Stomach (tissue), 9 donors: ENCODE data around the gene LMNTD2. TPM values are rescaled to one million over a fixed set of nuclear protein-coding genes. Genes with fewer than 3 reads are reported as not detected.

Experiments
- DNase-seq, 2 donors: peaks; one replicate each; pipeline versions ENCODE4 v3.0.0 to v3.0.0-alpha.2; 2013 to 2019
- H3K27ac ChIP-seq, 5 donors: fragments of 200-600 bp in 4 of 5; sonication (generic) in 4 of 5; one replicate each; pipeline ENCODE4 v1.5.1; 2013 to 2019; ENCODE audit warnings: mild to moderate bottlenecking in 1 of 5, moderate library complexity in 1 of 5
- H3K27me3 ChIP-seq, 3 donors: fragments of 200-600 bp; sonication (generic); one replicate each; pipeline ENCODE4 v1.5.1; 2017 to 2019; ENCODE audit warnings: mixed run types in 1 of 3
- H3K36me3 ChIP-seq, 4 donors: fragments of 200-600 bp; sonication (generic); 1 replicate in 3 of 4; 2 replicates in 1 of 4; pipeline ENCODE4 v1.5.1; 2016 to 2019
- H3K4me1 ChIP-seq, 4 donors: fragments of 200-600 bp; sonication (generic); one replicate each; pipeline ENCODE4 v1.5.1; 2016 to 2019
- H3K4me3 ChIP-seq, 4 donors: fragments of 200-600 bp; sonication (generic) in 3 of 4; one replicate each; pipeline ENCODE4 v1.5.1; 2016 to 2019; ENCODE audit warnings: mild to moderate bottlenecking in 1 of 4
- H3K9me3 ChIP-seq, 4 donors: fragments of 200-600 bp; sonication (generic); one replicate each; pipeline ENCODE4 v1.5.1; 2016 to 2019
- EP300 ChIP-seq: sonication (generic); formaldehyde crosslinking; IDR thresholded peaks from one replicate; pipeline ENCODE4 v1.6.1; 2017; ENCODE audit warnings: antibody characterized with exemption
- POLR2A ChIP-seq, 4 donors: fragments of 450-650 bp; IDR thresholded peaks; one replicate each; pipeline ENCODE4 v1.6.1; 2016; ENCODE audit warnings: antibody characterized with exemption in 4 of 4, control low read depth in 2 of 4, mild to moderate bottlenecking in 1 of 4, moderate library complexity in 1 of 4
- POLR2AphosphoS5 ChIP-seq, 3 donors: sonication (generic); formaldehyde crosslinking; IDR thresholded peaks; one replicate each; pipeline ENCODE4 v1.6.1; 2016; ENCODE audit warnings: antibody characterized with exemption in 3 of 3
- WGBS, 5 donors: extraction: QIAGEN DNeasy Blood & Tissue Kit in 3 of 5; methylation state at CpG; one replicate each; pipeline versions ENCODE4 v1.1.5 to v1.1.7; 2013 to 2018; 5-methylcytosine and 5-hydroxymethylcytosine counted together
- intact Hi-C: fragments of 100-400 bp; cut with DNase I; formaldehyde crosslinking; loops from one replicate; pipeline ENCODE4 v1.15.1; 2023; ENCODE audit warnings: low total_unique reads
- polyA plus RNA-seq, 3 donors: library from polyadenylated mRNA; stranded (reverse); fragments of 200-250 nt; gene quantifications; one replicate each; pipeline ENCODE4 v1.2.3, GENCODE V29; 2013
- total RNA-seq, 5 donors: library from RNA; depleted of rRNA; stranded (reverse); fragments of >200 nt; gene quantifications; one replicate each; pipeline versions ENCODE4 v1.1.0 to v1.2.3, GENCODE V29; 2014 to 2016
- TF ChIP-seq, protein P1 (sequence below), 7 experiments: fragments of 450-650 bp in 4 of 7; fragments of 200-600 bp in 3 of 7; sonication (generic) in 3 of 7; IDR thresholded peaks; one replicate each; pipeline ENCODE4 v1.5.1; 2016 to 2019; ENCODE audit warnings: antibody characterized with exemption in 7 of 7, control low read depth in 2 of 7, mild to moderate bottlenecking in 1 of 7
- donor health status: healthy with polysubstance abuse.
- donor health status: Bipolar disorder and iron deficiency.
- donor health status: healthy.

LMNTD2 gene
- total and polyA plus RNA-seq, 8 donors, result 0.55 to 92.7 (median 8.2) TPM

DNA sequence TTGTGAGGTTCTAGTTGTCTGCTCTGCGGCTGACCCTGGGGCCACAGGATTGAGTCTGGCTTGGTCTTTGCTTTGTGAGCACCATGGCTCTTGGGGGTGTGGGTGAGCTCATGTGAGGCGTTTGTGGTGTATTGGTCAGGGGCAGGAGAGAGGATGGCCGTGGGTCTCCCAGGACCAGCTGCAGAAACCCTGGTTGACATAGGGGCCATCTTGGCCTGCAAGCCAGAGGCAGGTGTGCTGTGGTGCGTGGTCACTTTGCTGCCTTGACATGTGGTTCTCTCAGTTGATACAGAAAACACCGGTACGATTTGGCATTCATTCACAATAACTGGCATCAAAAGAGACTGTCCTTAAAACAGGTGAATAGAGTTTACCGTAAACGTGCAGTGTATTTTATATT lies 27.0 kb upstream of the LMNTD2 start:
- Histone ChIP-seq H3K36me3 (peaks cover 71 to 97% (median 95%) of the 10 kb centered on the region in 4 donors), H3K4me3 (no peak overlapping the region), H3K27ac (peak overlapping the region in 4 of 5 donors; percentile 28 to 60 (median 54)), H3K4me1 (peaks cover 0 to 32% (median 6%) of the 10 kb centered on the region in 4 donors), H3K27me3 (no peaks in the 10 kb centered on the region), H3K9me3 (no peaks in the 10 kb centered on the region)
- no peak for DNase-seq
- TF ChIP-seq, protein P1, sequence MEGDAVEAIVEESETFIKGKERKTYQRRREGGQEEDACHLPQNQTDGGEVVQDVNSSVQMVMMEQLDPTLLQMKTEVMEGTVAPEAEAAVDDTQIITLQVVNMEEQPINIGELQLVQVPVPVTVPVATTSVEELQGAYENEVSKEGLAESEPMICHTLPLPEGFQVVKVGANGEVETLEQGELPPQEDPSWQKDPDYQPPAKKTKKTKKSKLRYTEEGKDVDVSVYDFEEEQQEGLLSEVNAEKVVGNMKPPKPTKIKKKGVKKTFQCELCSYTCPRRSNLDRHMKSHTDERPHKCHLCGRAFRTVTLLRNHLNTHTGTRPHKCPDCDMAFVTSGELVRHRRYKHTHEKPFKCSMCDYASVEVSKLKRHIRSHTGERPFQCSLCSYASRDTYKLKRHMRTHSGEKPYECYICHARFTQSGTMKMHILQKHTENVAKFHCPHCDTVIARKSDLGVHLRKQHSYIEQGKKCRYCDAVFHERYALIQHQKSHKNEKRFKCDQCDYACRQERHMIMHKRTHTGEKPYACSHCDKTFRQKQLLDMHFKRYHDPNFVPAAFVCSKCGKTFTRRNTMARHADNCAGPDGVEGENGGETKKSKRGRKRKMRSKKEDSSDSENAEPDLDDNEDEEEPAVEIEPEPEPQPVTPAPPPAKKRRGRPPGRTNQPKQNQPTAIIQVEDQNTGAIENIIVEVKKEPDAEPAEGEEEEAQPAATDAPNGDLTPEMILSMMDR (IDR thresholded peaks at IDR 0.05), result no peak
- TF ChIP-seq POLR2A (IDR thresholded peaks at IDR 0.05) (no peak), POLR2AphosphoS5 (IDR thresholded peaks at IDR 0.05) (no peak), EP300 (no peak)
- 74 to 83% (median 81%) methylated on average over 7 to 8 of the region's 8 CpGs for WGBS, 5 donors
- intact Hi-C loops, result no loop called here

GRCh38 chr11:586376-587316 lies 26.1 kb upstream of the LMNTD2 start:
- Histone ChIP-seq H3K4me1 (peaks cover 0 to 32% (median 8%) of the 10 kb centered on the region in 4 donors), H3K36me3 (peaks cover 74 to 97% (median 95%) of the 10 kb centered on the region in 4 donors), H3K4me3 (no peak overlapping the region), H3K9me3 (no peaks in the 10 kb centered on the region), H3K27me3 (no peaks in the 10 kb centered on the region), H3K27ac (peak overlapping the region in 1 of 5 donors; percentile 54)
- intact Hi-C loops, result no loop called here
- 75 to 81% (median 77%) methylated on average over 27 to 32 of the region's 32 CpGs for WGBS, 5 donors
- TF ChIP-seq EP300 (no peak), POLR2A (IDR thresholded peaks at IDR 0.05) (no peak), POLR2AphosphoS5 (IDR thresholded peaks at IDR 0.05) (no peak)
- TF ChIP-seq, protein P1 (IDR thresholded peaks at IDR 0.05), result no peak
- no peak for DNase-seq

- TF ChIP-seq EP300 (no peak), POLR2AphosphoS5 (IDR thresholded peaks at IDR 0.05) (no peak), POLR2A (IDR thresholded peaks at IDR 0.05) (no peak)
- TF ChIP-seq, protein P1 (IDR thresholded peaks at IDR 0.05), result no peak
- no peak for DNase-seq
- Histone ChIP-seq H3K36me3 (peaks cover 56 to 78% (median 75%) of the 10 kb centered on the region in 4 donors), H3K27ac (no peak overlapping the region), H3K4me1 (peaks cover 10 to 54% (median 30%) of the 10 kb centered on the region in 4 donors), H3K27me3 (no peaks in the 10 kb centered on the region), H3K4me3 (no peak overlapping the region), H3K9me3 (no peaks in the 10 kb centered on the region)
- 95 to 98% (median 96%) methylated on average over 10 of the region's 10 CpGs for WGBS, 5 donors
- intact Hi-C loops, result no loop called here
Measured at GRCh38 chr11:584287-584686, 23.7 kb upstream of the LMNTD2 start.

DNA sequence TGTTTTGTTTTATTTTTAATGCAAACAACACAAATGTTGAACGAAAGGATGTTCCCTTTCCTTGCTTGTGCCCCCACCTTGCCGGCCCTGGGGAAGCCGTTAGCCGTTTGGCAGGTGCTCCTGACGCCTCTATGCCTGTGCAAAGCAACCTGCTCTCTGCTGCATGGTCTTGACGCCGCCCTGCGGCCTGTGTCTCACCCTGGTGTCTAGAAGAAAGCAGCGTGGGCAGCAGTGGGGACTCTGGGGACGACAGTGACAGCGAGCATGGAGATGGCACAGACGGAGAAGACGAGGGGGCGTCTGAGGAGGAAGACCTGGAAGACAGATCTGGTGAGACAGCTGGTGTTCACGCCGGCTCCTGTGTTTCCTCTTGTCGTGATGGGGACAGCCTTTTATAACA lies 21.2 kb upstream of the LMNTD2 start:
- Histone ChIP-seq H3K4me3 (no peak overlapping the region), H3K36me3 (peaks cover 35 to 53% (median 49%) of the 10 kb centered on the region in 4 donors), H3K27ac (no peak overlapping the region), H3K9me3 (no peaks in the 10 kb centered on the region), H3K27me3 (no peaks in the 10 kb centered on the region), H3K4me1 (peaks cover 32 to 64% (median 54%) of the 10 kb centered on the region in 4 donors)
- no peak for DNase-seq
- TF ChIP-seq POLR2A (IDR thresholded peaks at IDR 0.05) (no peak), POLR2AphosphoS5 (IDR thresholded peaks at IDR 0.05) (no peak), EP300 (no peak)
- TF ChIP-seq, protein P1 (IDR thresholded peaks at IDR 0.05), result no peak
- intact Hi-C loops, result no loop called here
- 74 to 86% (median 84%) methylated on average over 17 of the region's 17 CpGs for WGBS, 5 donors
